GM21367 (cell line): Measurements from ENCODE around the gene EZH1.
"Not testable (repeated sequence)": the region's sequence is repeated elsewhere in the genome, so short reads cannot be mapped to it uniquely, and the experiment has no call there.

ENCODE experiments used
- ATAC-seq: cut with Tn5 transposase; IDR thresholded peaks from one replicate; pipeline ENCODE4 v1.9.1; 2021; ENCODE audit not compliant: unreplicated experiment

Gene EZH1

DNA sequence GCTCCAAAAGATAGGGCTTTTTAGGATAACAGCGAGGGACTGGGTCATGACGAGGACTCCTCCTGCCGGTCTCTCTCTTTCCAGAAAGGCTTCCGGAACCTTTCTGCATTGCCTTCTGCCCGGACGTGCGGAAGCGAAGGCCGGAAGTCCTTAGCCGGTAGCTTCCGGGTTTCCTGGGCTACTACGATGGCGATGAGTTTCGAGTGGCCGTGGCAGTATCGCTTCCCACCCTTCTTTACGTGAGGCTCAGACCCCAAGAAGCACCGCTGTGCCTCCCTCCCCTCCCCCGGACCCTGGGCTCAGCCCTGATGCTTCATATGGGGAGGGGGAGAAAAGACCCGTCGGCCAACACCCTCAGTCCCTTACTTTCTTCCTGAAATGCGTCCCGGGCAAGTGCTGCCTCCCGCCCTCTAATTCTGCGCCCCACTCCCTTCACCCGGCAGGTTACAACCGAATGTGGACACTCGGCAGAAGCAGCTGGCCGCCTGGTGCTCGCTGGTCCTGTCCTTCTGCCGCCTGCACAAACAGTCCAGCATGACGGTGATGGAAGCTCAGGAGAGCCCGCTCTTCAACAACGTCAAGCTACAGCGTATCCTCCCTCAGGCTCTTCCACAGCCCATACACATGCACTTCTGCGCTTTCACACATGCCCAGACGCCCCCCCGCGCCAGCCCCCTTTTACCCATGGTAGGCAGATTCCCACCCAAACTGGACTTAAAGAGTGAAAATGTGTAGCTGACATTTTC lies 28.6 kb upstream of the EZH1 start, which contains the start of gene VPS25:
Gene VPS25 (plus strand): TSS at position 160 of the 746 bp plus-strand sequence. CDS start 27 bp downstream, at position 187.
- peak; percentile 65 for ATAC-seq

DNA sequence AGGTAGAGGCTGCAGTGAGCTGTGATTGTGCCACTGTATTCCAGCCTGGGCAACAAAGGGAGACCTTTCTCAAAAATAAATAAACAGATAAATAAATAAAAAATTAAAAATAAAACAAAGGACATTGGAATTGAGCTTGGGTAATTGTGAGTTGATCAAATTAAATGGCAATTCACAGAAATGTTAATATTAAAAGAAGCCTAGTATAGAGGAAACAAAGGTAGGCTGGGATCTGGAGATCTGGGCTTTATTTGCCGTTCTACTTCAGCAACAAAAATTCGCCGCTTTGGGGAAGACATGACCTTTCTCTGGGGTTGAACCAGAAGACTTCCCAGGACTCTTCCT lies 28.1 kb upstream of the EZH1 start:
- ATAC-seq = peak; percentile 19

DNA sequence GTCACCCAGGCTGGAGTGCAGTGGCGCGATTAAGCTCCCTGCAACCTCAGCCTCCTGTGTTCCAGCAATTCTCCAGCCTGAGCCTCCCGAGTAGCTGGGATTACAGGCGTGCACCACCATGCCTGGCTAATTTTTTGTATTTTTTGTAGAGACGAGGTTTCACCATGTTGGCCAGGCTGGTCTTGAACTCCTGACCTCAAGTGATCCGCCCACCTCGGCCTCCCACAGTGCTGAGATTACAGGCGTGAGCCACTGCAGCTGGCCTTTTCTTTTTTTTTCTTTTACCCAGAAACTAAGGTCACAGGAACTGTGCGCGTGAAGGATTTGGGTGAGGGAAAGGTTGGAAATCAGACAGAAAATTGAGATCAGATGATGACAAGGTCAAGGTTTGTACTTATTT lies 25.1 kb upstream of the EZH1 start:
- not testable (repeated sequence) for ATAC-seq

DNA sequence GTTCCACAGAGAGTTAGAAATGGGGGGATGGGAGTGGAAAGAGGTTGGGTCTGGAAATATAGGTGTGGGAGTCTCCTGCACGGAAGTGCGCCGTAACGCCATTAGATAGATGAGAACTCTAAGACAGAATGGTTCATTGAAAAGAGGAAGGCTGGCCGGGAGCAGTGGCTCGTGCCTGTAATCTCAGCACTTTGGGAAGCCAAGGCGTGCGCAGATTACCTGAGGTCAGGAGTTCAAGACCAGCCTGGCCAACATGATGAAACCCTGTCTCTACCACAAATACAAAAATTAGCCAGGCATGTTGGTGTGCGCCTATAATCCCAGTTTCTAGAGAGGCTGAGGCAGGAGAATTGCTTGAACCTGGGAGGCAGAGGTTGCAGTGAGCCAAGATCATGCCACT lies 23.2 kb upstream of the EZH1 start:
- ATAC-seq = not testable (repeated sequence)

DNA sequence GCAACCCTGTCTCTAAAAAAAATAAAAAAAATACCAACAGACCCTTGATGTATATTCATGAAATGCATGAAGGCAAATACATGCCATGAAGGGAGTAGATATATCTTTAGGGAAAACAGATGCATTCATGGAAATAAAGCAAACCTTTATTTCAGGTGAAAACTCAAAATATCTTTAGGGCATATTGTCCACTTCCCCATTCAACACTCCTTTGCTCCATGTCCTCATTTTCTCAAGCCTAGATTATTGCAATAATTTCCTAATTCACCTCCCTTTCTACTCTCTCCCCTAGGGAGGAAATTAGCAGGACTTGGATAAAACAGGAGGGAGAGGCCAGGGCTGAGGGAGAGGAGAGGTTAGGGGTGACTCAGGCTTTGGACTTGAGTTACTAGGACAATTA lies 22.7 kb upstream of the EZH1 start:
- no peak for ATAC-seq

DNA sequence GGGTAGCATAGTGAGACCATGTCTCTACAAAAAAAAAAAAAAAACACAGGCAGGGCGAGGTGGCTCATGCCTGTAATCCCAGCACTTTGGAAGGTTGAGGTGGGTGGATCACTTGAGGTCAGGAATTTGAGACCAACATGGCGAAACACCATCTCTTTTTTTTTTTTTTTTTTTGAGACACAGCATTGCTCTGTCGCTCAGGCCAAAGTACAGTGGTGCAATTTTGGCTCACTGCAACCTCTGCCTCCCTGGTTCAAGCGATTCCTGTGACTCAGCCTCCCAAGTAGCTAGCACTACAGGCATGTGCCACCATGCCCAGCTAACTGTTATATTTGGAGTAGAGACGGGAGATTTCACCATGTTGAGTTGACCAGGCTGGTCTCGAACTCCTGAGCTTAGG lies 21.3 kb upstream of the EZH1 start:
- no peak for ATAC-seq

DNA sequence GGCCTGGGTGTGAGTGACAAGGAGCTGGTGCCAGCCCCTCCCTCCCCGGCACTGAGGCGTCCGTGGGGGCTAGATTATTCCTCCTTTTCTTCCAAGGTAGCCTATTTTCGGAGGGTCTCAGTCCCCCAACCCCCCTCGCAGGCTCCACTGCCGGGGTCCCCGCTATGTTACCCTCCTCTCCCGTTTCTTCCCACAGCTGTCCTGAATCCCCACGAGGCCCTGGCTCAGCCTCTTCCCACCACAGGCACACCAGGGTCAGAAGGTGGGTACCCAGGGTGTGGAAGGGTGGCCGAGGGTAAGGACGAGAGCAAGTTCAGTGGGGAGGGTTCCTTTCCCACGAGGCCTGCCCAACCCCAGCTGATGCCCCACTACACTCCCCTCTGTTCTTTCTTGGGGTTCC lies 16.8 kb upstream of the EZH1 start:
- no peak for ATAC-seq

DNA sequence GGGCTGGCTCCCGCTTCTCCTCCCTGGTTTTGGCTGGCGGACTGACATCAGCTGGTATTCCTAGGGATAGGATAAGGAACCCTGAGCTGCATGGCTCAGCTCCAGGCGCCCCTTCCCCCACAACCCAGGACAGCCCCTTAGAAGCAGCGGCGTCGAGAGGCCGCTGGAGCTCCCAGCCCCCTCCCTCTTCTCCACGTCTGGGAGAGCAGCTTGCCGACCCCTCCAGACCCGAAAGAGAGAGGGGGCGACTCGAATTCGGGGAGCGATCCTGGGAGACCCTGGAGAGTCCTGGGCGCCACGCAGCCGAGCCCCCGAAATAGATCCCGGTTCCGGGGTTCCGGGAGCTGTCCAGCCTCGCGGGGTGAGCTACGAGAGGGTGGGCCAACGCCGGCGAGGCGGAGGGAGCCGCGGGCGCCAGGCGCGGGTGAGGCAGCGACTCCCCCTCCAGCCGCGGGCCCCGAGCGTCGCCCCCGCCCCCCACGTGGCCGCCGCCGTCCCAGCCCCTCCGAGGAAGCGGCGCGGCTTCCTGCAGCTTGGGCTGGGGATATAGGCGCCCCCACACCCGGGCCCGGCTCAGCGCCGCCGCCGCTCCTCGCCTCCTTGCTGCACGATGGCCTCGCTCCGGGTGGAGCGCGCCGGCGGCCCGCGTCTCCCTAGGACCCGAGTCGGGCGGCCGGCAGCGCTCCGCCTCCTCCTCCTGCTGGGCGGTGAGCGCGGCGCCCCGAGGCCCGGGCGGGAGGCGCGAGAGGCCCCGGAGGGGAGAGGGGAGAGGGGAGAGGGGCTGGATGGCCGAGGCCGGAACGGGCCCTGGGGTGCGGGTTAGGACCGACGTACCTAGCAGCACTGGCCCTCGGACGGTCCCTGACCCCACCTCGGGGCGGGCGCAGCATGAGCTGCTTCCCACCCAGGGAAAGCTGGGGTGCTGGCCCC lies 16.1 kb upstream of the EZH1 start, which contains the start of gene RAMP2:
Gene RAMP2 (plus strand): TSS at position 576 of the 930 bp plus-strand sequence. CDS start 35 bp downstream, at position 611.
- ATAC-seq = no peak

DNA sequence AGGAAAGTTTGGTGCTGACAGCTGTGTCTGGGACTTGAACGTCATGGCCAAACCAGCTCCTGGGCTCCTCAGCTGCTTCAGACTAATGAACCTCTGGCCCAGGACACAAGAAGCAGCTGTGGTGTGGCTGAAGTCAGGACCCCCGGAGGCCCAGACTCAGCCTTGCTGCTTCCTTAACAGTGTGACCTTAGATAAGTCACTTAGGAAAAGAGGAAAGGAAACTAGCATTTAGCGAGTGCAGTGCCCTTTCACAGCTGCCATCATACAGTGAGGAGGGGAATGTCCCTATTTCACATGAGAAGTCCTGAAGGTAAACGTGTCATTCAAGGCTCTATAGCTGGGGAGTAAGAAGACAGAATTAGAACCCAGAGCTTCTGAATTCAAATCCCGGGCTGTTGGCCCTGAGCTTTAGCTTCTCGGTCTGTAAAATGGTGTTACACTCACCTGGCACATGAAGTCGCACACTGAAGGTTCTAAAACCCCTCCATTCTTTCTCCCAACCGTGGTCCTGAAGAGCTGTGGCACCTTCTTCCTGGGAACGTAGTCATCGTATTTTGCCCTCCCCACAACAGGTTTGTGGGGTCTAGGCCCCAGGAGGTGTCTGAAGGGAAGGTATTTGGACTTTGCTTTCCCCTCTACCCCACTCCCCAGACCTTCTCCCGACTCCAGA lies 15.3 kb upstream of the EZH1 start:
- no peak for ATAC-seq

DNA sequence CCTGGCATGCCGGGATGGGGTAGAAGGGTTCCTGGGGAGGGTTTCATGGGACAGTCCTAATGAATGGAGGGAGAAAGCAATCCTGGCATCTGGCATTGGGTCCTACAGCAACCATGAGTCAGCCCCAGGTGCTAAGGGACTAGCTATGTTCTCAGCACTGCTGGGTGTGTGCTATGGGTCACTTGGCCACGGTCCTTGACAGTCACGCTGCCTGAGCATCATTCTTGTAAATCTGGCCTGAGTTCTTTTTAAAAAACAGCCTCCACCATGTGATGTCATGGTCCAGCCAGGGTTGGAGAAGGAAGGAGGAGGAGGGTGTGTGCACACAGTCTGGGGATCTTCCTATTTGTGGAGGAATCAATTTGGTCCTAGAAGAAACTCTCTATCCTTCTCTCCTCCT lies 9.9 kb upstream of the EZH1 start:
- no peak for ATAC-seq

DNA sequence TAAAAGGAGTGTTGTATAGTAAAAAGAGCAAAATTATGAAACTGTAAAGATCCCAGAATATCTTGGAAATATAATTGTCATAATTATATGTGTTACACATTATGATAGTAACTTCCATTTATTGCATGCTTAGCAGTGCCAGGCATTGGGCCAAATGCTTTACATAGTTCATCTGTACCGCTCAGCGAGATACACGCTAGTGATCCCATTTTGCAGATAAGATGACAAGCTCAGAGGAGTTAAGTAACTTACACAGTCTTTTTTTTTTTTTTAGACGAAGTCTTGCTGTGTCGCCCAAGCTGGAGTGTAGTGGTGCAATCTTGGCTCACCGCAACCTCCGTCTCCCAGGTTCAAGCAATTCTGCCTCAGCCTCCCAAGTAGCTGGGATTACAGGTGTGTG lies 6.8 kb upstream of the EZH1 start:
- ATAC-seq = no peak

DNA sequence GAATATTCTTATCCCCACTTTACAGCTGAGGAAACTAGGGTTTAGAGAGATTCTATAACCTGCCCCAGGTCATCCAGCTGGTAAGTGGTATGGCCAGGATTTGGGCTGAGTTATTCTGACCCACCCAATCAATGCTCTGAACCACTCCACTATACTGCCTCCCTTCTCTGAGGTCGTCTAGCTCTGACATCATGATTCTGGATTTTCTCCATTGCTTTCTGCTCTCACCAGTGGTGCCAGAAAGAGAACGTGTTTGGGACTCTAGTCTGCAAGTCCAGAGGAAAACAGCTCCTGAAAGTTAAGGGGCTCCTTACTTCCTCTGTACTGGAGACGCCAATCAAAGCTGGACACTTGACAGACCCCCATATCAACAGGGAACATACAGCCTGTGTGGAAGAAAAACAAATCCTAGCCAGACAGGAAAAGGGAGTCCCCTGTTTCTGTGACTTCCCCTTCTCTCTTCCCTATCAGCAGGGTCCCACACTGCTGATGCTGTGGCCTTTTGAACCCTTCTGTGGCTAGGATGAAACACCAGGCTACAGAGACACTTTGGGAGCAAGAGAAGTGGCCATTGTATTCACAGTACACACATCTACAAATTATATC lies 6.0 kb upstream of the EZH1 start:
- ATAC-seq = no peak

DNA sequence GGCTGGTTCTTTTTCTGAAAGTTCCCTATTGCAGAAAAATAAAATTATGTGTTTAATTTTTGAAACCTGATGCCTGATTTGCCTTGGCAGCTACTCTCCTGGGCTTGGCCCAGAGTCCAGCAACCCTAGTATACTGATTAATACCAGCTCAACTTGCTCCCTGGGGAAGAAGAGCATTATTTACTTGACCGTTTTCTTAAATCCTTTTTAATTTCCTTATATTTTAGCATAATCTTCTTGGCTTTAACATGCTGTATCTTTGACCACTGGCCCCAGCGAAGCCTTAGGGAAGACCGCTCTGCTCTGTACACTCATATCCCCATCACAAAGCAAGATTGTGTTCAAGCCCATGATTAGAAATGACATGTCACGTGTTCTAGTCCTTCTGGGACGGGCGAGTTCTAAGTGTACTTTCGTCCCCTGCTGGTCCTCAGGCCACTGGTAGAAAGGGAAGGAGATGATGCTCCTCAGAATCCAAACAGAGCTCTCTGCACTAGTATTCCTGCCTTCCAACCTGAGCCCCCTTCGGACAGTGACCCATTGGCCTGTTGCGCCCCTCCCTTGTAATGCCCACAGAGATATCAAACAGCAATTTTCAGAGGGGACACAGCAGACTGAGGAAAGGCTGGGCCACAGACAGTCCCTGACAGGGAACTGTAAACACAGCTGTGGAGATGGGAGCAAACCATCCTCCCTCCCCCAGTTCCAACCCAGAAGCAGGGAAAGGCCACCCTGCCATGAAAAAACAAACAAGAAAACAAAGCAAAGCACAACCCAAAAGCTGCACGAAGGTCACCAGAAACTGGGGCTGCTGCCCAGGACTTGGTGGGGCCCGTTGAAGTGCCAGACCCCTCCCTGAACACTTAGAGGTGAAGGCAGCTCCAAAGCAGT lies 4.3 kb upstream of the EZH1 start:
- no peak for ATAC-seq

DNA sequence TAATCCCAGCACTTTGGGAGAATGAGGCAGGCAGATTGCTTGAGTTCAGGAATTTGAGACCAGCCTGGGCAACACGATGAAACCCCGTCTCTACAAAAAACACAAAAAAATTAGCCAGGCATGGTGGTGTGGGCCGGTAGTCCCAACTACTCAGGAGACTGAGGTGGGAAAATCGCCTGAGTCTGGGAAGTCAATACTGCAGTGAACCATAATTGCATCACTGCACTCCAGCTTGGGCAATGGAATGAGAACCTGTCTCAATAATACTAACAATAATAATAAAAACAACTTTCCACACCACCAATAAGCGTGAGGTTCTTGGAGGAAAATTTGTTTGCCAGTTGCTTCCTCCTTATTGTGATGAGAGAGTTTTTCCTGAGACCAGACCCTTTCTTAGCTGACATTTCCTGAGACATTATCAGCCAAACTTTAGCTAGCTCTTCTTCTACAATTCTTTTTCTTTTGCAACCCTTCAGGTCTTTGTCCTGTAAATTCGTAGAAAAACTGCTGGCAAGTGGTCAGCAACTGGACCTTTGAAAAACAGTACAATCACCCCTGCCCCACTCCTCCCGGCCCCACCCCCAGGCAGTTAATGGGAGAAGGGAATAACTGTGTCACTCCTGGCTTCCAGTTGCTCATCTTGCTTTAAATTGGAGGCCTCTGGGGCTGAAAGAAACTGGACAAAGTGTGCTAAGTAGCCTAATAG lies 3.5 kb upstream of the EZH1 start:
- no peak for ATAC-seq

DNA sequence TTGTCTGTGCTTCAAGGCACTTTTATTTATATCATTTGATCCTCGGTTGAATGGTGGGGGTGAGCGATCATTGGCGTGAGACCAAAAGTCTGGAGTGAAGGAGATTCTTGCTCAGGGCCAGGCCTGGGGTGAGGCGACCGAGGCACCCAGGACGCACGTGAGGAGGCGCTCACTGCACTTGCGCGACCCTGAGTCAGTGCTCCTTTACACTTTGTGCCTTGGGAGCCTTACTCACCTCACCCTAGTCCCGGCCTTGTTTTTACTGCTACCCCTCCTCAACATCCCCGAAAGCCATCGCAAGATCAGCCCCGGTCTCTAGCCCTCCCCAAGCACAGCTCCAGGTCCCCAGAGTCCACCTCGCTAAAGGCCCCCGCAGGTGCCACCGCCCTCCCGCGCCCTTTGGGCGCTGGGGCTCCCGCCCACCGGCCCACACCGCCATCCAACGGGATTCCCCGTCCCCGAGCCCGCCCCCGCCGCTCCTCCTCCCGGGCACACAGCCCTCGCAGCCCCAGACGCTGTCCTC lies 496 bp downstream of the EZH1 start:
- peak; percentile 41 for ATAC-seq

DNA sequence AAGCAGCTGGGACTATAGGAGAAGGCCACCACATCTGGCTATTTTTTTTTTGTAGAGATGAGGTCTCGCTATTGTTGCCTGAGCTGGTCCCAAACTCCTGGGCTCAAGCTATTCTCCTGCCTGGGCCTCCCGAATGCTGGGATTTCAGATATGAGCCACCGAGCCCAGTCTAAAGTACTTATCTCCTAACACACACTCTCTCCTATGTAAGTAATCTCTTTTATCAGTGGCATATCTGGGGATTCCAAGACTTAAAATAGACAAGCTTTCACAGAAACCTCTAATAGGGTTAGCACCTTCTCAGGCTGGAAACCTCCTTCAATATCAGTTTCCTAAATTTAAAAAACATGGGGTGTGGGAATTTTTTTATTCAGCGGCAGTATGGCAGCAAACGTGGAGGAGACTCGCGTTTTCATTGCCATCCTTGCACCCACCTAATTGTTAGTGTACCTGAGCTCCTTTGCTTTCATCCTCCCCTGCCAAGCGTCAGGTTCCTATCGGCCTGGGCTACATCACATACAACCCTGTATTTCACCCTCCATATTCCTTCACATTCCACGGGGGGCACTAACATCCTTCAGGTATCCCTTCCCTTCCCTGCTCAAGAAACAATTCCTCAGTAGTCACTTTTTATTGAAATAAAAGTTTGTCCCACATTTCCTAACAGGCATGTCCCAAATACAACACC lies 1.1 kb downstream of the EZH1 start:
- ATAC-seq = no peak

DNA sequence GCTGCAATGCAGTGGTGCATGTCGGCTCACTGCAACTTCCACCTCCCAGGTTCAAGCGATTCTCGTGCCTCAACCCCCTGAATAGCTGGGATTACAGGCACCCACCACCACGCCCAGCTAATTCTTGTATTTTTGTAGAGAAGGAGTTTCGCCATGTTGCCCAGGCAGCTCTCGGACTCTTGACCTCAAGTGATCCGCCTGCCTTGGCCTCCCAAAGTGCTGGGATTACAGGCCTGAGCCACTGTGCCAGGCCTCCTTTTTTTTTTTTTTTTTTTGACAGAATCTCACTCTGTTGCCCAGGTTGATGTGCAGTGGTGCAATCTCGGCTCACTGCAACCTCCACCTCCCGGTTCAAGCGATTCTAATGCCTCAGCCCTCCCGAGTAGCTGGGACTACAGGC lies 1.9 kb downstream of the EZH1 start:
- ATAC-seq = not testable (repeated sequence)

DNA sequence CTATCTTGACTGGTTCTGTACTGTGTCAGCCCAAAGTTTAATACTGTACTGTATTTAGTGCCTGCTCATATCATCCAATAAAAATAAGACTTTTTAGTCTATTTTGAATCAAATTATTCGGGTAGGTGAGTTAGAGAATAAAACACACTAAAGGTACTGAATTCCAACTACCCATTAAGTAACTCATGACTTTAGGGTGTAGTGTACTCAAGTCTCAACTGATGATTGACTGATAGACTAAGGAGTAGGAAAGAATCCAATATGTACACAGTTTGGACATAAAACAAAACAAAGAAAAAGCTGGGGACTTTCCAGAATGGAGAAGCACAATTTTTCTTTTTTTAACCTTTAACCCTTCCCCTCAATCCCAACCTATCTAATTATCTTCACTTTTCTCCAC lies 4.1 kb downstream of the EZH1 start:
- ATAC-seq = no peak

DNA sequence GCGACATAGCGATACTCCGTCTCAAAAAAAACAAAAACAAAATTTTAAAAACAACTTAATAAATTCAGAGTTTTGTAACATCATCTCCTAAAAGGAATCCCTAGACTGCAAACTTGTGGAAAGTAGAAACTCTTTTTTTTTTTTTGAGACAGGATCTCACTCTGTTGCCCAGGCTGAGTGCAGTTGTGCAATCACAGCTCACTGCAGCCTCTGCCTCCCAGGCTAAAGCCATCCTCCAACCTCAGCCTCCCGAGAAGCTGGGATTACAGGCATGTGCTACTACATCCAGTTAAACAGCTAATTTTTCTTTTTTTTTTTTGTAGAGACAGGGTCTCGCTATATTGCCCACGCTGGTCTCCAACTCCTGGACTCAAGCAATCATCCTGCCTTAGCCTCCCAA lies 19.7 kb downstream of the EZH1 start:
- no peak for ATAC-seq
